Natural killer cell (primary cell): Measurements from ENCODE around the gene AMER1. TPM values are rescaled to one million over a fixed set of nuclear protein-coding genes. Genes with fewer than 3 reads are reported as not detected.

Experiments
- ATAC-seq, 3 donors: fragments of 150-1000 bp in 2 of 3; fragments of 200-7000 bp in 1 of 3; cut with Tn5 transposase; 1 replicate in 1 of 3; 2 replicates in 2 of 3; pipeline ENCODE4 v1.10.0; 2021; ENCODE audit warnings: mild to moderate bottlenecking in 2 of 3, moderate library complexity in 2 of 3
- DNase-seq, 2 donors: peaks; one replicate each; pipeline versions ENCODE4 v3.0.0 to v3.0.0-alpha.2; 2013 to 2021; ENCODE audit warnings: mixed read lengths in 1 of 2
- H3K27ac ChIP-seq: one replicate; pipeline ENCODE4 v1.5.1; 2013; ENCODE audit warnings: mild to moderate bottlenecking, low read length
- H3K27me3 ChIP-seq: one replicate; pipeline ENCODE4 v1.6.1; 2013; ENCODE audit warnings: low read length; ENCODE audit not compliant: control insufficient read depth, insufficient read depth
- H3K36me3 ChIP-seq: one replicate; pipeline ENCODE4 v1.6.1; 2013; ENCODE audit warnings: low read length; ENCODE audit not compliant: control insufficient read depth, insufficient read depth
- H3K4me1 ChIP-seq: one replicate; pipeline ENCODE4 v1.6.1; 2013; ENCODE audit warnings: low read length; ENCODE audit not compliant: control insufficient read depth, insufficient read depth
- H3K4me3 ChIP-seq: one replicate; pipeline ENCODE4 v1.5.1; 2013; ENCODE audit warnings: low read length
- H3K9me3 ChIP-seq: one replicate; pipeline ENCODE4 v1.6.1; 2013; ENCODE audit warnings: low read length; ENCODE audit not compliant: control insufficient read depth, insufficient read depth
- H3K27ac Mint-ChIP-seq, 2 donors: one replicate each; pipeline ENCODE4 v1.8.0; 2022; ENCODE audit warnings: mild to moderate bottlenecking in 2 of 2, mixed read lengths in 2 of 2, moderate library complexity in 1 of 2
- H3K27me3 Mint-ChIP-seq, 2 donors: one replicate each; pipeline ENCODE4 v1.8.0; 2022; ENCODE audit warnings: low read depth in 2 of 2, mixed read lengths in 2 of 2
- H3K36me3 Mint-ChIP-seq: one replicate; pipeline ENCODE4 v1.8.0; 2022; ENCODE audit warnings: mixed read lengths
- H3K4me1 Mint-ChIP-seq, 2 donors: one replicate each; pipeline ENCODE4 v1.8.0; 2022; ENCODE audit warnings: mixed read lengths in 2 of 2
- H3K4me3 Mint-ChIP-seq: one replicate; pipeline ENCODE4 v1.8.0; 2022; ENCODE audit warnings: mild to moderate bottlenecking, moderate library complexity, mixed read lengths
- H3K9me3 Mint-ChIP-seq, 2 donors: one replicate each; pipeline ENCODE4 v1.8.0; 2022; ENCODE audit warnings: mixed read lengths in 2 of 2
- WGBS: methylation state at CpG from one replicate; pipeline ENCODE4 v1.1.7; 2013; ENCODE audit warnings: missing lambda C conversion rate; ENCODE audit not compliant: insufficient coverage; 5-methylcytosine and 5-hydroxymethylcytosine counted together
- intact Hi-C: fragments of 100-400 bp; cut with micrococcal nuclease; formaldehyde crosslinking; loops from one replicate; pipeline ENCODE4 v1.14.2; 2022
- total RNA-seq, 4 donors: library from RNA; stranded (reverse); fragments of 120-200 nt in 1 of 4; gene quantifications; one replicate each; pipeline versions ENCODE4 v1.2.3 to v1.2.4, GENCODE V29; 2013 to 2022
- TF ChIP-seq, protein P1 (sequence below): fragments of 200-600 bp; IDR thresholded peaks from one replicate; pipeline ENCODE4 v1.8.0; 2022; ENCODE audit warnings: antibody characterized with exemption

AMER1 gene
- total RNA-seq, 3 donors from 2014 or later (not counting 1 experiment from before 2014, with no cell fraction given), result 3.4 to 5.1 (median 4.2) TPM

DNA sequence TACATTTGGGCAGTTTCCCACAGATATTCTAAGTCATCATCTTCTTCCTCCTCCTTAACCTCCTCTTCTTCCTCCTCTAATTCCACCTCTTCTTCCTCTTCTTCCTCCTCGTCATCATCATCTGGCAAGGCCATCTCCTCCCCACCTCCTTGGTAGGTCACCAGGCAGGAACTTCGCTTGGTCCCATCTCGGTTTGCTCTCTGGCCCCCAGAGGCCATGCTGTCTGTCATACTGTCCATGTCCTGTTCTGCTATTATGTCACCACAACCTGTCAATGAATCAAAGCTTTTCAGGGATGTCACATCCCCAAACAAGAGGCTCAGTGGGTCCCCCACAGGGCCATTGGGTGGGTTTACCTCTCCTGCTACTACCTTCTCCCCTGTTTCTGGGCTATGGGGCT lies 13.5 kb downstream of the AMER1 start:
- H3K36me3 ChIP-seq, result no peaks in the 10 kb centered on the region
- no peak overlapping the region for H3K4me3 Mint-ChIP-seq
- no peaks in the 10 kb centered on the region for H3K9me3 ChIP-seq
- intact Hi-C loops, result no loop called here
- no peak overlapping the region for H3K27ac ChIP-seq
- no peak overlapping the region for H3K27ac Mint-ChIP-seq
- no peaks in the 10 kb centered on the region for H3K4me1 ChIP-seq
- H3K4me1 Mint-ChIP-seq, result no peaks in the 10 kb centered on the region
- no peaks in the 10 kb centered on the region for H3K9me3 Mint-ChIP-seq
- no peak for ATAC-seq
- DNase-seq, result no peak
- TF ChIP-seq, protein P1, sequence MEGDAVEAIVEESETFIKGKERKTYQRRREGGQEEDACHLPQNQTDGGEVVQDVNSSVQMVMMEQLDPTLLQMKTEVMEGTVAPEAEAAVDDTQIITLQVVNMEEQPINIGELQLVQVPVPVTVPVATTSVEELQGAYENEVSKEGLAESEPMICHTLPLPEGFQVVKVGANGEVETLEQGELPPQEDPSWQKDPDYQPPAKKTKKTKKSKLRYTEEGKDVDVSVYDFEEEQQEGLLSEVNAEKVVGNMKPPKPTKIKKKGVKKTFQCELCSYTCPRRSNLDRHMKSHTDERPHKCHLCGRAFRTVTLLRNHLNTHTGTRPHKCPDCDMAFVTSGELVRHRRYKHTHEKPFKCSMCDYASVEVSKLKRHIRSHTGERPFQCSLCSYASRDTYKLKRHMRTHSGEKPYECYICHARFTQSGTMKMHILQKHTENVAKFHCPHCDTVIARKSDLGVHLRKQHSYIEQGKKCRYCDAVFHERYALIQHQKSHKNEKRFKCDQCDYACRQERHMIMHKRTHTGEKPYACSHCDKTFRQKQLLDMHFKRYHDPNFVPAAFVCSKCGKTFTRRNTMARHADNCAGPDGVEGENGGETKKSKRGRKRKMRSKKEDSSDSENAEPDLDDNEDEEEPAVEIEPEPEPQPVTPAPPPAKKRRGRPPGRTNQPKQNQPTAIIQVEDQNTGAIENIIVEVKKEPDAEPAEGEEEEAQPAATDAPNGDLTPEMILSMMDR, result no peak
- no peaks in the 10 kb centered on the region for H3K27me3 ChIP-seq
- 93% methylated on average over 3 of the region's 3 CpGs for WGBS
- no peaks in the 10 kb centered on the region for H3K27me3 Mint-ChIP-seq
- H3K4me3 ChIP-seq, result no peak overlapping the region
- no peaks in the 10 kb centered on the region for H3K36me3 Mint-ChIP-seq

GRCh38 chrX:64191281-64192010 lies 14.1 kb downstream of the AMER1 start:
- 98% methylated on average over 17 of the region's 19 CpGs for WGBS

GRCh38 chrX:64190136-64190740 lies 15.3 kb downstream of the AMER1 start:
- 87% methylated on average over 8 of the region's 10 CpGs for WGBS
- no peaks in the 10 kb centered on the region for H3K9me3 ChIP-seq
- H3K27ac ChIP-seq, result no peak overlapping the region
- H3K4me1 ChIP-seq, result no peaks in the 10 kb centered on the region
- Mint-ChIP-seq H3K27me3 (no peaks in the 10 kb centered on the region), H3K4me1 (no peaks in the 10 kb centered on the region), H3K4me3 (no peak overlapping the region), H3K36me3 (no peaks in the 10 kb centered on the region), H3K27ac (no peak overlapping the region), H3K9me3 (no peaks in the 10 kb centered on the region)
- ATAC-seq (no peak), DNase-seq (no peak)
- TF ChIP-seq, protein P1, result no peak
- H3K4me3 ChIP-seq, result no peak overlapping the region
- H3K36me3 ChIP-seq, result no peaks in the 10 kb centered on the region
- intact Hi-C loops, result no loop called here
- H3K27me3 ChIP-seq, result no peaks in the 10 kb centered on the region

More at GRCh38 chrX:64191281-64192010, 14.1 kb downstream of the AMER1 start:
- DNase-seq (no peak), ATAC-seq (no peak)
- no peak overlapping the region for H3K27ac ChIP-seq
- no peaks in the 10 kb centered on the region for H3K27me3 ChIP-seq
- Mint-ChIP-seq H3K36me3 (no peaks in the 10 kb centered on the region), H3K27ac (no peak overlapping the region), H3K4me3 (no peak overlapping the region), H3K27me3 (no peaks in the 10 kb centered on the region), H3K4me1 (no peaks in the 10 kb centered on the region), H3K9me3 (no peaks in the 10 kb centered on the region)
- H3K4me3 ChIP-seq, result no peak overlapping the region
- no peaks in the 10 kb centered on the region for H3K36me3 ChIP-seq
- H3K4me1 ChIP-seq, result no peaks in the 10 kb centered on the region
- intact Hi-C loops, result no loop called here
- no peaks in the 10 kb centered on the region for H3K9me3 ChIP-seq
- TF ChIP-seq, protein P1, result no peak
